GM12892 (cell line): ENCODE data around the gene F2R.

Source experiments
- POLR2A ChIP-seq: IDR thresholded peaks from 2 replicates; pipeline ENCODE4 v1.6.1; 2011; ENCODE audit warnings: low read depth, low read length, control low read depth
- POLR2AphosphoS5 ChIP-seq: IDR thresholded peaks from 2 replicates; pipeline ENCODE4 v1.6.1; 2011; ENCODE audit warnings: low read depth, low read length, control low read depth
- TAF1 ChIP-seq: IDR thresholded peaks from 2 replicates; pipeline ENCODE4 v1.6.1; 2011; ENCODE audit warnings: low read depth, mild to moderate bottlenecking, control low read depth, low read length, borderline replicate concordance

GRCh38 chr5:76728965-76729364, 13.0 kb downstream of the F2R start:
- TF ChIP-seq POLR2A (no peak), POLR2AphosphoS5 (no peak), TAF1 (no peak)
